Iris pigment epithelial cell (primary cell): Measurements from ENCODE around the gene GABRR3.

Source experiments
- DNase-seq: peaks from one replicate; pipeline ENCODE4 v3.0.0-alpha.2; 2011; ENCODE audit warnings: low read depth

Gene GABRR3

DNA sequence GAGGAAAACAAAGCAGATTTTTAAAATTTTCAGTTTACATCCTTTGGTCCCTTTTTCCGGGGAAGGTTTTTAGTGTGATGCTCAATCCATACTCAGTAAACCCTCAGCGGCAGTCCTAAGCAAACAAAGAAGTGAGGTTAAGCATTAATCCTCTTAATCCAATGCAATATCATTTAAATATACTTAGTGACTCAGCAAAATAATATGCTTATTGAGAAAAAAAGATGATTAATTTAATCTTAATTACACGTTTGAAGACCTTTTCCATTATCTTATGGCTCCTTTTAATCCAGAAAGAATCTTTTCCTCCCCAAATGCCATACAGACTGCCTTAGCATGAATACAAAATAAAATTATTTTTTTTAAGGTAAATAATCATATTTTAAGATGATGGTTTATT lies at the start of gene GABRR3:
Gene GABRR3 (minus strand): TSS at position 108 of the 400 bp plus-strand sequence. CDS start 328 bp downstream, outside the sequence.
- DNase-seq: no peak

DNA sequence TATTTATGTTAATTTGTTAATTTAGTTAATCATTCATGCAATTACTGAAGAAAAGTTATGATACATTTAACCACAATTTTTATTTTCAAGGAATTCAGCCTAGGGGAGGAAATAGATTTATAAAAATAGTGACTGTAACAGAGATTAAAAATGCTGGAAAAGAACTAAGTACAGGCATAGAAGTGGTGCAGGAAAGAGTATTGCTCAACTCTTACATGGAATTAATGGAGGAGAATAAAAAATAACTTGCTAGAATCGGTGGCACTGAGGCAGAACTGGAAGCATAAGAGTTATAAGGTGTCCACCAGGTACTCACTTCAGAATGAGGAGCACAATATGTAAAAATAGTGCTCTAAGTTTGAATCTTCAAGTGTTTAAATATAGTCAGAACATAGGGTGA lies 38.4 kb upstream of the GABRR3 start:
- DNase-seq: no peak

DNA sequence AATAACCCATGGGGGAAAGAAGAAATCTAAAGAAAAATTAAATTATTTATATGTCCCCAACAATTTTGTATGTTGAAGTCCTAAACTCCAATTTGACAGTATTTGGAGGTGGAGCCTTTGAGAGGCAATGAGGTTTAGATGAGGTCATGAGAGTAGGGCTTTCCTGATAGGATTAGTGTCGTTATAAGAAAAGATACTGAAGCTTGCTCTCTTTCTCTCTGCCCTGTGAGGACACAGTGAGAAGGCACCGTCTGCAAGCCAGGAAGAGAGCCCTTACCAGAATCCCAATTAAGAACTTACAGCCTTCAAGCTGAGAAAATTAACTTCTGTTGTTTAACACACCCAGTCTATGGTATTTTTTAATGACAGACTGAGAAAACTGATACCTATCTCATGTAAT lies 35.7 kb upstream of the GABRR3 start:
- no peak for DNase-seq

DNA sequence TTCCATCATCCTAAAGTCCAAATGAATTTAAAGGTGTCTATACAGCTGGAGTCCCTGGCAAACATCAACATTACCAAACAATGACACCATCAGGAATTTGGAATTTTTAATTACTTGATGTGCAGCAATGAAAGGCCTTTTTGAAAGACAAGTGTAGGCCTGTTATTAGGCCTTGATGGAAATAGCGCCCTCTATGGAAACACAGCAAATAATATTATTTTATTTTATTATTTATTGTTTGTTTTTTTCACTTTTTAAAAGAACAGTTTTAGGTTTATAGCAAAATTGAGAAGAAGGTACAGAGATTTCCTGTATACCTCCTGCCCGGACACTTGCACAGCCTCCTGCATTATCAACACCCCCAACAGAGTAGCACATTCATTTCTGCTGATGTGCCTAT lies 33.7 kb upstream of the GABRR3 start:
- DNase-seq: no peak

DNA sequence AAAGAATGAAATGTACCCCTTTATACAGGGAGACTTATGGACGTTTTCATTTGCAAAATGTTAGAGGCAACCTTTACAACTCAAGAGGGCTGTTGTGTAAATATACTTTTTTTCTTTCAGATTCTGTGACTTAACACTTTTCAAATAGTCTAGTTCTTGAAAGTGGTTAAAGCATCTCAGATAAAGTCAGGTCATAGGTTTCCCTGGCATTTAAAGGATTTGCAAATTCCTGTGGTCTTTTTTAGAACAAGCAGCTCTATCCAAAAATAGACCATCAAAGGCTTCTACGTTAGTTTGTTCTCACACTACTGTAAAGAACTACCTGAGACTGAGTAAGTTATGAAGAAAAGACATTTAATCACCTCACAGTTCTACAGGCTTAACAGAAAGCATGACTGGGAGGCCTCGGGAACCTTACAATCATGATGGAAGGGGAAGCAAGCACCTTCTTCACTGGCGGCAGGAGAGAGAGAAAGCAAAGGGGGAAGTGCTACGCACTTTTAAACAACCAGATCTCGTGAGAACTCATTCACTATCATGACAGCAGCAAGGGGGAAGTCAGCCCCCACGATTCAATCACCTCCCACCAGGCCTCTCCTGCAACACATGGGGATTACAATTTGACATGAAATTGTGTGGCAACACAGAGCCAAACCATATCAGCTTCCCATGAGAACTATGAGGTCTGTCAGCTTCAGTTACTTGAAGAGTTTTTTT lies 23.3 kb upstream of the GABRR3 start:
- DNase-seq: no peak

DNA sequence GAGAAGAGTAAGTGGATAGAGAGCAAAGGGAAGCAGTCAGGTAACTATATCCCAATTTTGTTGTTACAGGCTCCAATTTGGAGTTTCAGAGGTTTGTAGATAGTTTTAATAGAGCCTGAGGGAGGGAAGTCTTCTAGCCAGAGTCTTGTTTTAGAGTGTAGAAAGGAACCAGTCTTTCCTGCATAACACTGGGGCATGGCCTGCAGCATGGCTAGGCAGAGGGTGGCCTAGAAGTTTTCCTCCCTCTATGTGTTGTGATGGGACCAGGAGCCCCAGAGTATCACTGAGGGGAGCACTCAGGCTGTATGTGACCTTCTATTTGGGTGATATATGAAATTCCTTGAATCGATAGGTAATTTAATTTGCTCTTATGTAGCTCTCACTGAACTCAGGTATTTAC lies 22.5 kb upstream of the GABRR3 start:
- DNase-seq: no peak

DNA sequence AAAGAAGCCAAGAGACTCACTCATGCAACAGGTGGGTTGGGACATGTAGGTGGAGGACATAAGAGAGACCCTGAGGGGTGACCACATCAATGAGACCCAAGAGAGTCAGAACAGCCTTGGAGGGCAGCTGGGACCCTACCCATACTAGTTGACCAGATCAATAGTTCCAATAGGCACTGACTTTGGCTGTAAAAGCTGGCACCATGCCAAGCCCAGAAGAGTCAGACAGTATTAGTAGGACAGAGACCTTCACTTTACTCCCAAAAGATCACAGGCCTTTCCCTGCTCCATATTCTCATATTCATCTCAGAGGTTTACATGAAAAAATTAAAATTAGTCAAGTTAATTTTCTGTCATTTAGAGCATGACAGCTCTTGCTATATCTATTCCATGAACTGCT lies 20.9 kb upstream of the GABRR3 start:
- DNase-seq: no peak

DNA sequence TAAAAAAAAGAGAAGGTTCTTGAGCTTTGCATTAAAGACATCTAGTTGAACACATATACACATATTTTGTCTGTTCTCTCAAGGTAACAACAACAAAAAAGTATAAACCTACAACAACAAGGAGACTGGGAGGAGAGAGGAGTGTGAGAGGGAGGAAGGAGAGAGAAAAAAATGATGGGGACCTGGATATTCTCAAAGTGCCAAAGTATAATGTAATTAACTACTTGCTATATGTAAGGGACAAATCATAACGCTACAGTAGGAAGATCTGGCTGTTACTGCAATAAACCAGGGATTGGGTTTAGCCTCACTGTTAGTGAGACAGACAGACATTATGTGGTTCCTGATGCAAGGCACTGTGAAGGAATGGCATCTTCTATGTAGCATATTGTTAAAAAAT lies 14.2 kb upstream of the GABRR3 start:
- no peak for DNase-seq

DNA sequence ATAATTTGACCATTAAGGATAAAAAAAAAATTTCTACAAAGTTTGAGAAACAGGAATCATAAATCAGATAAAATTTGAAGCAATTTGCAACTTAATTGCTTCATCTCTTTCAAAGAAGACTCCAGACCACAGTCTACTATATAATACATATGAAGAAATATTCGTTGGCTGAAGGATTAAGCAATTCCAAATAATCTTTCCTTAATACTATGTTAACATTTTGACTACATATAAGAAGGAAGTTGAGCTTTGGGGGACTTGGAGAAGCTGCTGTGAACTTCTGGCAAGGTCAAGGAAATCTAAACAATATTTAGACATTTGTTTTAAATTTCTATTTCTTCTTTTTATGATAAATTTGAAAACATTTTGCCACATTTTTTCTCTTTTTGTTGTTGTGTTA lies 13.5 kb upstream of the GABRR3 start:
- no peak for DNase-seq

DNA sequence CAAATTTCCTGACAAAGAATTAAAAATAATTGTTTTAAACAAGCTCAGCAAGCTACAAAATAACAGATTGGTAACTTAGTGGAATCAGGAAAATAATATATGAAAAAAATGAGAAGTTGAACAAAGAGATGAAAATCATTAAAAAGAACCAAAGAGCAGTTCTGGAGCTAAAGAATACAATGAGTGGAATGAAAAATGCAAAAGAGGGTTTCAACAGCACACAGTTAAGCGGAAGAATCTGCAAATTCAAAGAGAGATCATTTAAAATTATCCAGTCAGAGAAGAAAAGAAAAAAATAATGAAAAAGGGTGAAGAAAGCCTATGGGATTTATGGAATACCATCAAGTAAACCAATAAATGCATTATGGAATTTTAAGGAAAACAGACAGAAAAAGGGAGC lies 6.2 kb upstream of the GABRR3 start:
- no peak for DNase-seq

DNA sequence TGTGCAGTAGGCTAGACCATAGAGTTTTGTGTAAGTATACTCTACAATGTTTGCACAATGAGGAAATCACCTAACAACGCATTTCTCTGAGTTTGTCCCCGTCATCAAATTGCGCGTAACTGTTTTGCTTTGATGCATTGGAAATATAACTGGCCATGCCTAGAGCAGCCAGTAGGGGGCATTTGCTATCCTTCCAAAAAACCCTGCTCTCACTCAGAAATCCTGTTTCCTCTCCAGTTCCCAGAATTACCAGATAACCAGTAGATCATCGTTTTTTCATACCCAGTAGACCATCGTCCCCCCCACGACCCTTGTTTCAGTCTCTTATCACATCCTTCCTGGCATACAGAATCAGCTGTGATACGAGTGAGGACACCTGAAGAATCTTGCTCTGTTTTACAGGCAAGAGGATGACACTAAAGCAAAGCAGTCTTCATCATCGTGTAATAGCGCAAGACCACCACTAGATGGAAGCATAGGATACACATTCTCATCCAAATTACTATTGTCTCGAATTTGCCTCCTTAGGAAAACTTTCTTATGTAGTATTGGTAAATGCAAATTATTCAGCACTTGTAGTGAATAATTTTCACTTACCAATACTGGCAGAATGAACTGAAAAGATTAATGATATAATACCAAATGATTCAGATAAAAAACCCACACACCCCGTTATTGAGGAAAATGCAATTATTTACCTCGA lies 4.4 kb upstream of the GABRR3 start:
- peak; percentile 85 for DNase-seq

DNA sequence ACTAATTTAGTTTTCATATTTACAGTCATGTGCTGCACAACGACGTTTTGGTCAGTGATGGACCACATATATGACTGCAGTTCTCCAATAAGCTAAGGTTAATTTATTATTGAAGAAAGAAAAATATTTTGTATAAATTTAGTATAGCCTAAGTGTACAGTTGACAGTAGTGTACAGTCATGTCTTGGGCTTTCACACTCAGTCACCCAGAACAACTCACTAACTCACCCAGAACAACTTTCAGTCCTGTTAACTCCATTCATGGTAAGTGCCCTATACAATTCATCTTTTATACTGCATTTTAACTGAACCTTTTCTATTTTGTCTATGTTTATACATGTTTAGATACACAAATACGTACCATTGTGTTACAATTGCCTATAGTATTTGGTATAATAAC lies 3.8 kb upstream of the GABRR3 start:
- DNase-seq: no peak

DNA sequence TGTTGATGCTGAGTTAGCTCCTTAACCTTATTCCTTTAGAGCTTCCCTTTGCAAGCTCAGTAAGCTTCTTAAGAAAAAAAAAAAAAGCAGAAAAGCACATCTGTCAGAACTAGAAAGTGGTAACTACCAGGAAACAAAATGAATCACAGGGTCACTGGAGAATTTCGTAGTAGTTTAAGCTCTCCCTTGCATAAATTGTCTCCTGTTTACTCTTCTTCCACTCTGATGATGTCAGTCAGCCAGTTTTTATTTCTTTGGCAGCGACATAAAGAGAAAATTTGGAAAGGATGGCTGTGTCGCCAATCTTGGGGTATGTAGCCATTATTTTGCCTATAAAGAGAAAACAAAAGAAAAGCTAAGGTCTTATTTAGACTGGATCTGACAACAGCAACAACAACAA lies 3.2 kb upstream of the GABRR3 start:
- peak; percentile 11 for DNase-seq

DNA sequence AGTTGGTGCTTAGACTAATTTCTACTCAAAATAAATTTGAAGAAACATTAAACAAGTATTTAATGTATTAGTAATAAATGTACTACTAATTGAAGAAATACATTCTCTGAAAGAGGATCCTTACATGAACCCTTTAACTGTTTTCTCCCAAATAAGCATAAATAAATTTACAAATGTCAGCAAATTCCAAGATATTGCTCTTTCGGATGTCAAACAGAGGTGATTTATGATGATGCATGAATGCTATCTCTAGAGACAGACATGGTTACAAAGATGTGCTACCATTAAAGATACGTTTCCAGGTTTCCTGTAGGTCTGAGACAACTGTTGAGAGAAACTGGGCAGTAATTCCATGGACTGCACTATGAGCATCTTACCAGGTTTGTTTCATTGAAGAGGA lies 629 bp downstream of the GABRR3 start:
- no peak for DNase-seq

DNA sequence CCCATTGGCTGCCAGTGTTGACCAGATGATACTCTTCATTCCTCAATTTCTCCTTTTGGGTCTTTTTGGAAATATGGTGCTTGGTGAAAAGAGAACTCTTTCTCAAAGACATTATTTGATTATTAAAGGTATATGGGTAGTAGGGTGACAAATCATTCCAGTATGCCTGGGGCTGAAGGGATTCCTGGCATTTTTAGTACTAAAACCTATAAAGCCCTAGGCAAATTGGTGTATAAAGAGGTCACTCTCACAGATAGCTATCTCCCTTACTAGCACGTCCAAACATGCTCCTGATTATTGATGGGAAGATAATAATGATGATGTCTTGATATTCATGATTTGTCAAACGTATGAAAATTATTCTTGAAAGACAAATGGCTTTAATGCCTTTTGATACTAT lies 1.1 kb downstream of the GABRR3 start:
- no peak for DNase-seq

DNA sequence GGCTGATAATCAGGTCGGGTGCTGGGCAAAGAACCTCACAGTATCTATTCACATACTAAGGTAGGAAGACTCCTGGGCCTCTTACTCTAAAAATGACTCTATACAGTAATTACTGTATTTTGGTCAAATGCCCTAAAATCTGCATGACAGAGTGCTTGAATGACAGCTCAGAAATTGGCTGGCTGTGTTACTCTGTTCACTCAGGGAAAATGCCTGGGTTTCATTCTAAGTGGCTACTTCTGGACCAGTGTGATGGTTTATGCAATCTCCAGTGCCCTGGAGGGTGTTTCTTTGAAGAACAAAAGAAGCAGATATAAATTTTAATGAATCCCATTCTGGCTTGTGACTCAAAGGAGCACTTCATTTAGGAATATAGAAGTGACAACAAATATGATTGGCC lies 2.2 kb downstream of the GABRR3 start:
- DNase-seq: no peak

DNA sequence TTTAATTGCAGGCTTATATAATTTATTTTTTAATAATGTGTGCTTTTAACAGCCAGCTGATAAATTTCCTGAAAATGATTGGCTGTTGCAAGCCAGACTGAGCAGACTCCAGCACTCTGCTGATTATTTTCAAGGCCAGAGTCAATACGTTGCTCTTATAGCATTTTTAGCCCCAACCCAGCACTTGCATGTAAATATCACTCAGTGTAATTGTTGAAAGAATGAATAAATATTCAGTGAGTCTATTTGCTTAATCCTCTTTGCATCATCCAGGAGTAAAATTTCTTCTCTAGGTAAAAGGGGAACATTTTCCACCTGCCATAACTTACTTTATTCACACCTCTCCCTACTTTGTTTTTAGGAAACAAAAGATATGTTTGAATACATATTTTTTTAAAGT lies 2.9 kb downstream of the GABRR3 start:
- no peak for DNase-seq

DNA sequence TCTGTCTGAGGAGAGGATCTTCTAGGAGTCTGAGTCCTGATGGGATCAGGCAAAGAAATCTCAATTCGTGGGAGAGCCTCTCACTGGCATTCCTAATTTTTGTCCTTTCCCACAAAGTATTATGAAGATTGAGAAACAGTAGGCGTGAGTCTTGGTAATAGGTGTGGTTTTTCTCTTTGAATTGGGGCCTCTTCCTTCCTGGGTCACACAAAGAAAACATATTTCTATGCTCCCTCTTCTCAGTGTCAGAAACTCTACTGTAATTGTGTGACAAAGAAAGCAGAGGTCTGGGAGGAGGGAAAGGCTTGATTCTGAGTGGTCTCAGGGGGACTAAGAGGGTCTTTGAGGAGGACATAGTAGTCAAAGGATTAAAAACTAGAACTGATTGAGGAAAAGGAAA lies 6.0 kb downstream of the GABRR3 start:
- DNase-seq: no peak

DNA sequence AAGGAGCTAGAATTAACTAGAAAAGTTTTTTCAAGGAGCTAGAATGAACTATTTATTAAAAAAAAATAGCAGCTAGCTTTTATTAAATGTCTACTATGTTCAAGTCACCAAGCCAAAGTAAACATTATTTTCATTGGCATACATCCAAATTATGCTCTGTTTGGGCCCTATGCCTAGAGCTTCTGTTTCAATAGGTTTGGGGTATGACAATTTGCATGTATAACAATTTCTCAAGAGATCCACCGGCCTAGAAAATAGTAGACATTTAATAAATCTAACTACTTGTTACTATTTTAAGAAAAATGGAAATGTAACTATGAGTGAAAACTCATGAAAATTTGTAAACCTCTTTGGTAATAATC lies 8.0 kb downstream of the GABRR3 start:
- DNase-seq: peak; percentile 10

DNA sequence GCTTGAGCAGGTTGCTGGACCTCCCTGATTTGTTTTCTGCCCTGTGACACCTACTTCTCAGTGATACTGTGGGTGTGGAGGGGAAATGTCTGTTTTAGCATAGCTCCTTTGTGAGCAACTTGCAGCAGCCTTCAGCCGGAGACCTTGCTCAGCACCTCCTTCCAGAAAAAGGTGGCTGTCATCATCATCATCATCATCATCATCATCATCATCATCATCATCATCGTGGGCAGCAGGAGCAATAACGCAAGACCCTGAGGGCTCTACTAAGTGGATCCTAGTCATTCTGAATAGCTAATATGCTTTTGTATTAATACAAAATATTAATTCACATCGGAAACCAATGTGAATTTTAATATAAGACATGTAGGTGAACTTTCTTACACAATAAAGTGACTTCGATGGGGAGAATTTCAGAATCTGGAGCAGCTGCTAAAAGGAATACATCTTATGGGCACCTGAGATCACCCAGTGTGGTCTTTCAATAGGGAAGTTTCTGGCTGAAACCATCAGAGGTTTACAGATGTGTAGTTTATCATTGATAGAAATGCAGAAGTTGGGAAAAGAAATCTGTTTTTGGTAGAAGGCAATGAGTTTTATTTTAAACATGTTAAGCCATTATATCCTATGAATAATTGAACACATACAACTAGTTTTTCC lies 8.6 kb downstream of the GABRR3 start:
- no peak for DNase-seq

DNA sequence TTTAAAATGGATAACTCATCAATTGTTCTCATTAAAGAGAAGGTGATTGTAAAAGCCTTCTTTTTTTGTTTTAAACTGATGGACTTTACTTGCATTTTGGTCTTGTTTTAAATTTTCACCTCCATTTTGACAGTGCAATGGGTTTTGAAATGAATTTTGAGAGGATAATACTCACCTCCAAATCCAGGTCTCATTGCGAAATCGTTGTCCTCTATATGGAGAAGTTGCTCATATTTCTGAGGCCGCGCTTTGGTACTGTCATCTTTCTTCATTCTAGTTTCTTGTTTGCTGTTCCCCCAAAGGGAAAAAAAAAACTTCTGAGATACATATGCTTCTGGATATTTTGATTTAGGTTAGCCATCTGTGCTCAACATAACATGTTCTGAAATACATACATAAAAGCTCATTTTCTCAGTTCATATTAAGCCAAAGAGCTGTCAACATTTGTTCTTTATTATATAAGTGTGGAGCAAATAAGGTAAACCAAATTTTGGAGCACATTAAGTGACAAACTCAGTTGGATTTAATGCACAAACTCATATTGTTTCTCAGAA lies 9.6 kb downstream of the GABRR3 start:
- DNase-seq: no peak

DNA sequence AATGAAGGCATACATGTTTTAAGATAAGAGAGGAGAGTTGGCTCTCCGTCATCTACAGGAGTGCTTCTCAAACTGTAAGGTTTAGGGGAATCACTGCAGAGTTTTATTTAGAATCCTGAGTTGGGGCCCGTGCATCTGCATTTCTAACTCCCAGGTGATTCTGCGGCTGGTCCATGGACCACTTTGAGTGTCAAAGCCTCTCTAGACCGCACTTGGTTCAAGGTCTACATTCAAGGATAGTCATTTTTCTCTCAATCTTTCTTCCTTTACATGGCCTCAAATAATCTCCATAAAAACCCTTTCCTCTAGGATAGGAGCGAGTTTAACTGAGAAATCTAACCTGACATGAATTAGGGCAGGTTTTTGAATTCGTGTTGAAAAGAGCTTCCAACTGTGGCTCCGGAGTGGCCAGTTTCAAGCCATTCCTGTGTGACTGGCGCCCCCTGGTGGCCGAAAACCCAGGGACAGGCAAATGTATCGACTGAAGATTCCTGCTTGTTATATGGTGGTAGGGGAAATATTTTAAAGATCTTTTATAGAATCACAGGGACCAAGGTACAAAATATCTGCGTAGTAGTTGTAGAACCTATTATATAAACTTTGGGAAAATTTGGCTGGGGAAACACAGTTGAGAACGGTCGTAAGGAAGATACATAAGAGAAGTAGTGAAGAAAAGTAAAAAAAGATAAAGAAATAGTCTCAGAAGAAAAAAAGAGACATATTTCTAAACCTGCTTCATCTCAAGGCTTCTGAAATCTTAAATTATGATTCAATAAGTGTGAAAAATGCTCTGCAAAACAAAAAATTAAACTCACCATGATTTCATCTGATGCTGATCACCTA lies 11.9 kb downstream of the GABRR3 start:
- peak; percentile 71 for DNase-seq
